Liver (tissue), 3 donors: ENCODE data around the gene DIP2C.

Experiments used
- NR2F2 ChIP-seq: IDR thresholded peaks from 2 replicates; pipeline ENCODE4 v1.6.1; 2016; ENCODE audit warnings: antibody characterized with exemption
- TF ChIP-seq, protein P1 (sequence below): IDR thresholded peaks from 2 replicates; pipeline ENCODE4 v1.6.1; 2016; ENCODE audit warnings: antibody characterized with exemption
- TF ChIP-seq, protein P2 (sequence below): fragments of 150-350 bp; IDR thresholded peaks from 2 replicates; pipeline ENCODE4 v1.5.1; 2017; ENCODE audit warnings: improper control_type of control experiment, low read depth, low read length; ENCODE audit not compliant: missing input control
- TF ChIP-seq, protein P3 (sequence below): IDR thresholded peaks from 2 replicates; pipeline ENCODE4 v1.6.1; 2016; ENCODE audit warnings: antibody characterized with exemption, mild to moderate bottlenecking
- donor health status: healthy.
- donor health status: healthy.

DNA sequence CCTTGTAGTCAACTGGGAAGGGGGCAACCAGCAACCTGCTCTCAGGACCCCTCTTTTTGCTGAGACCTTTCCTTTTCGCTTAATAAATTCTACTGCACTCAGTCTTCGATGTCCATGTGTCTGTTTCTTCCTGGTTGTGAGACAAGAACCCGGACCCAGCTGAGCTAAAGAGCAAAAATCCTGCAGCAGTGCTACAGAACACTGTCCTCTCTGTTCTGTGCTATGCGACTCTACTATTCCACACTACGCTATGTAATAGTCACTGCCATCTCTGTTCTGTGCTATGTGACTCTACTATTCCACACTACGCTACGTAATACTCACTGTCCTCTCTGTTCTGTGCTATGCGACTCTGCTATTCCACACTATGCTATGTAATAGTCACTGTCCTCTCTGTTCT lies 34.3 kb downstream of the DIP2C start:
- TF ChIP-seq, protein P1, sequence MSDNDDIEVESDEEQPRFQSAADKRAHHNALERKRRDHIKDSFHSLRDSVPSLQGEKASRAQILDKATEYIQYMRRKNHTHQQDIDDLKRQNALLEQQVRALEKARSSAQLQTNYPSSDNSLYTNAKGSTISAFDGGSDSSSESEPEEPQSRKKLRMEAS: no peak
- TF ChIP-seq, protein P2, sequence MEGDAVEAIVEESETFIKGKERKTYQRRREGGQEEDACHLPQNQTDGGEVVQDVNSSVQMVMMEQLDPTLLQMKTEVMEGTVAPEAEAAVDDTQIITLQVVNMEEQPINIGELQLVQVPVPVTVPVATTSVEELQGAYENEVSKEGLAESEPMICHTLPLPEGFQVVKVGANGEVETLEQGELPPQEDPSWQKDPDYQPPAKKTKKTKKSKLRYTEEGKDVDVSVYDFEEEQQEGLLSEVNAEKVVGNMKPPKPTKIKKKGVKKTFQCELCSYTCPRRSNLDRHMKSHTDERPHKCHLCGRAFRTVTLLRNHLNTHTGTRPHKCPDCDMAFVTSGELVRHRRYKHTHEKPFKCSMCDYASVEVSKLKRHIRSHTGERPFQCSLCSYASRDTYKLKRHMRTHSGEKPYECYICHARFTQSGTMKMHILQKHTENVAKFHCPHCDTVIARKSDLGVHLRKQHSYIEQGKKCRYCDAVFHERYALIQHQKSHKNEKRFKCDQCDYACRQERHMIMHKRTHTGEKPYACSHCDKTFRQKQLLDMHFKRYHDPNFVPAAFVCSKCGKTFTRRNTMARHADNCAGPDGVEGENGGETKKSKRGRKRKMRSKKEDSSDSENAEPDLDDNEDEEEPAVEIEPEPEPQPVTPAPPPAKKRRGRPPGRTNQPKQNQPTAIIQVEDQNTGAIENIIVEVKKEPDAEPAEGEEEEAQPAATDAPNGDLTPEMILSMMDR: no peak
- no peak for TF ChIP-seq NR2F2
- TF ChIP-seq, protein P3, sequence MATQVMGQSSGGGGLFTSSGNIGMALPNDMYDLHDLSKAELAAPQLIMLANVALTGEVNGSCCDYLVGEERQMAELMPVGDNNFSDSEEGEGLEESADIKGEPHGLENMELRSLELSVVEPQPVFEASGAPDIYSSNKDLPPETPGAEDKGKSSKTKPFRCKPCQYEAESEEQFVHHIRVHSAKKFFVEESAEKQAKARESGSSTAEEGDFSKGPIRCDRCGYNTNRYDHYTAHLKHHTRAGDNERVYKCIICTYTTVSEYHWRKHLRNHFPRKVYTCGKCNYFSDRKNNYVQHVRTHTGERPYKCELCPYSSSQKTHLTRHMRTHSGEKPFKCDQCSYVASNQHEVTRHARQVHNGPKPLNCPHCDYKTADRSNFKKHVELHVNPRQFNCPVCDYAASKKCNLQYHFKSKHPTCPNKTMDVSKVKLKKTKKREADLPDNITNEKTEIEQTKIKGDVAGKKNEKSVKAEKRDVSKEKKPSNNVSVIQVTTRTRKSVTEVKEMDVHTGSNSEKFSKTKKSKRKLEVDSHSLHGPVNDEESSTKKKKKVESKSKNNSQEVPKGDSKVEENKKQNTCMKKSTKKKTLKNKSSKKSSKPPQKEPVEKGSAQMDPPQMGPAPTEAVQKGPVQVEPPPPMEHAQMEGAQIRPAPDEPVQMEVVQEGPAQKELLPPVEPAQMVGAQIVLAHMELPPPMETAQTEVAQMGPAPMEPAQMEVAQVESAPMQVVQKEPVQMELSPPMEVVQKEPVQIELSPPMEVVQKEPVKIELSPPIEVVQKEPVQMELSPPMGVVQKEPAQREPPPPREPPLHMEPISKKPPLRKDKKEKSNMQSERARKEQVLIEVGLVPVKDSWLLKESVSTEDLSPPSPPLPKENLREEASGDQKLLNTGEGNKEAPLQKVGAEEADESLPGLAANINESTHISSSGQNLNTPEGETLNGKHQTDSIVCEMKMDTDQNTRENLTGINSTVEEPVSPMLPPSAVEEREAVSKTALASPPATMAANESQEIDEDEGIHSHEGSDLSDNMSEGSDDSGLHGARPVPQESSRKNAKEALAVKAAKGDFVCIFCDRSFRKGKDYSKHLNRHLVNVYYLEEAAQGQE: no peak
